ENCODE measurements around the gene NSMCE1. TPM values are rescaled to one million over a fixed set of nuclear protein-coding genes. Genes with fewer than 3 reads are reported as not detected.
"Not testable (repeated sequence)": the region's sequence is repeated elsewhere in the genome, so short reads cannot be mapped to it uniquely, and the experiment has no call there.

The NSMCE1 gene
- total and polyA plus RNA-seq, 7 donors: 32.5 to 65.2 (median 51.0) TPM

DNA sequence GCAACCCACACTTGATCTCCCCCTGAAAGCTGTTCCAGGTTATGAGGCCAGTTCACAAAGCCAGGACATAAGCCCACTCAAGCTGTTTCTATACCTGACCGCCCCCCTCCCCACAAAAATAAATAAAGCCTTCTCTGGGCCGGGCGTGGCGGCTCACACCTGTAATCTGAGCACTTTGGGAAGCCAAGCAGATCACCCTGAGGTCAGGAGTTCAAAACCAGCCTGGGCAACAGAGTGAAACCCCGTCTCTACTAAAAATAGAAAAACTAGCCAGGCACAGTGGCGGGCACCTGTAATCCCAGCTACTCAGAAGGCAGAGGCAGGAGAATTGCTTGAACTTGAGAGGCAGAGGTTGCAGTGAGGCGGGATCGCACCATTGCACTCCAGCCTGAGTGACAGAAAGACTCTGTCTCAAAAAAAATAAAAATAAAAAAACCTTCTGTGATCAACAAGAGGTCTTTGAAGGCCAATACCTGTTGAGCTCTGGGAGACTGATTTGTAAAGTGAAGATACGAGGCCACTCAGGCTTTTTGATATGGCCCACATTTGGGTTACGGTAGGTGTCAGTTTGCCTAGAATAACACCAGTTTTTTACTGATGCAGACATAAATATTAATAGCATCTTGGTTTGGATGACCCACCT, 63.0 kb downstream of the NSMCE1 start:
- DNase-seq: no peak
- no peak overlapping the region for H3K27ac ChIP-seq
- no peaks in the 10 kb centered on the region for H3K9me3 ChIP-seq
- H3K27me3 ChIP-seq: no peaks in the 10 kb centered on the region
- peaks cover 0 to 9% (median 6%) of the 10 kb centered on the region in 4 donors for H3K36me3 ChIP-seq
- TF ChIP-seq EP300 (IDR thresholded peaks at IDR 0.05) (no peak), POLR2A (IDR thresholded peaks at IDR 0.05) (no peak), POLR2AphosphoS5 (IDR thresholded peaks at IDR 0.05) (no peak)
- TF ChIP-seq, protein P1, sequence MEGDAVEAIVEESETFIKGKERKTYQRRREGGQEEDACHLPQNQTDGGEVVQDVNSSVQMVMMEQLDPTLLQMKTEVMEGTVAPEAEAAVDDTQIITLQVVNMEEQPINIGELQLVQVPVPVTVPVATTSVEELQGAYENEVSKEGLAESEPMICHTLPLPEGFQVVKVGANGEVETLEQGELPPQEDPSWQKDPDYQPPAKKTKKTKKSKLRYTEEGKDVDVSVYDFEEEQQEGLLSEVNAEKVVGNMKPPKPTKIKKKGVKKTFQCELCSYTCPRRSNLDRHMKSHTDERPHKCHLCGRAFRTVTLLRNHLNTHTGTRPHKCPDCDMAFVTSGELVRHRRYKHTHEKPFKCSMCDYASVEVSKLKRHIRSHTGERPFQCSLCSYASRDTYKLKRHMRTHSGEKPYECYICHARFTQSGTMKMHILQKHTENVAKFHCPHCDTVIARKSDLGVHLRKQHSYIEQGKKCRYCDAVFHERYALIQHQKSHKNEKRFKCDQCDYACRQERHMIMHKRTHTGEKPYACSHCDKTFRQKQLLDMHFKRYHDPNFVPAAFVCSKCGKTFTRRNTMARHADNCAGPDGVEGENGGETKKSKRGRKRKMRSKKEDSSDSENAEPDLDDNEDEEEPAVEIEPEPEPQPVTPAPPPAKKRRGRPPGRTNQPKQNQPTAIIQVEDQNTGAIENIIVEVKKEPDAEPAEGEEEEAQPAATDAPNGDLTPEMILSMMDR (IDR thresholded peaks at IDR 0.05): no peak
- 80 to 81% methylated on average over 10 of the region's 10 CpGs for WGBS, 2 donors
- no peak overlapping the region for H3K4me3 ChIP-seq
- intact Hi-C loops (cut with DNase I): no loop called here
- H3K4me1 ChIP-seq: peaks cover 0 to 15% (median 12%) of the 10 kb centered on the region in 4 donors

DNA sequence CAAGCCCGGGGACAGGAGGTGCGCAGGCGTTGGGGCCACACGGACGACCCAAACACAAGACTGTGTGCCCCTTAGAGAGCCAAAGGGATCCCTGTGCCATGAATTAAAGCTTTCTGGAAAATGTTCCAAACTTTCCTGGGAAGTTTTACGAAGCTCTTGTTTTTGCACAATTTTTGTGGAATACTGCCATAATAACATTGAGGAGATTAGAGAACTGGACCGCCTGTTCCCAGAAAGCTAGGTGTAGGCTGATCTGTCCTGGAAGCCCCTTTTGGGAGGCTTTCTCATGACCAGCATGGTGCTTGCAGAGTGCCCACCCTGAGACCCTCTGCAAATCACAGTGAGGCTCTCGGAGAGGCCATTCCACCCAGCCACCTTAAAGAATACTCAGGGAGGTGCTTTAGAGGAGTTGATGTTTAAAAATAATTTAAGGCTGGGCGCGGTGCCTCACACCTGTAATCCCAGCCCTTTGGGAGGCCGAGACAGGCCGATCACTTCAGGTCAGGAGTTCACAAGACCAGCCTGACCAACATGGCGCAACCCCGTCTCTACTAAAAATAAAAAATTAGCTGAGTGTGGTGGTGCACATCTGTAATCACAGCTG, 64.2 kb downstream of the NSMCE1 start:
- Histone ChIP-seq H3K36me3 (no peaks in the 10 kb centered on the region), H3K27me3 (no peaks in the 10 kb centered on the region), H3K4me3 (peak overlapping the region; percentile 57 to 67 (median 60)), H3K27ac (peak overlapping the region; percentile 91 to 96 (median 92)), H3K4me1 (peaks cover 0 to 15% (median 12%) of the 10 kb centered on the region in 4 donors), H3K9me3 (no peaks in the 10 kb centered on the region)
- 37 to 55% methylated on average over 14 of the region's 14 CpGs for WGBS, 2 donors
- no peak for DNase-seq
- intact Hi-C loops (cut with DNase I): loop anchor here (5.0 kb wide), 1 partner anchor 63 kb away; the partner anchor contains the start of gene NSMCE1
- TF ChIP-seq EP300 (IDR thresholded peaks at IDR 0.05) (no peak), POLR2A (IDR thresholded peaks at IDR 0.05) (no peak), POLR2AphosphoS5 (IDR thresholded peaks at IDR 0.05) (no peak)
- TF ChIP-seq, protein P1 (IDR thresholded peaks at IDR 0.05): no peak

DNA sequence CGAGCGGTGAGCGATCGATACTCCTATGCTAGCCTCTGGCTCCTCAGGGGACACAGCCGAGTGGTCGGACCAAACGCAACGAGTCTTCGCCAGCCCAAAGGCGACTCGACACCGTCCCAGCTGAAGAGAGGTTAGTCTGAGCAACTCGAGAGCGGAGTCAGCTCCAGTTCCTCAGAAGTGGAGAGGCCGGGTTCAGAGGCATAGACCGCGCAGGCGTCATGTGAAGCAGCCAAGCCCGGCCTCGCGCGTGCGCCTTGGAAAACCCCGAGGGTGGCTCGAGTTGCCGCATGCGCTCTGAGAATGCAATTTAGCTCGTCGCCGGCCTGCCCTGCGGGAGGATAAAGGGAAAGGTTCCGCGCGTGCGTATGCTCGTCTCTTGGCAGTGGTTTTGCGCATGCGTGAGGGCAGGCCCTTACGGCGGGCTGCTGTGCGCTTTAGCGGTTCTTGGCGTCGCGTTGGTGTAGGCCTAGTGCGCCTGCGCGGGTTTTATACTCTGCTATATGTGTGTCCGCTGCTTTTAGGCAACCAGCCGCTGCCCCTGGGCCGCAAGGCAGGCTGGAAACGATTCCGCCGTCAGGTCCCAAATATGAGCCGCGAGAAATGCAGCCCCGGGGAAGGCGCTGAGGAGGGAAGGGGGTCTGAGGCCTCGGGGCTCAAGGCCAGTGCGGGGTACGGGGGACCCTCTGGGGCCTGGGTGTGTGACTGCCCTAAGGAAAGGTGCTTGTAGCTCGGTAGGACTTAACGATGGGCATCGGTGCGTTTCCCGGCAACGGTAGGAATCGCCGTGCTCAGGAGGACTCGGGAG, 64.9 kb downstream of the NSMCE1 start, which contains the start of gene KDM8:
Gene KDM8, plus strand, starts transcription at position 20 of the 805 bp plus-strand sequence. CDS start 6,598 bp downstream, outside the sequence.
- H3K4me3 ChIP-seq: peak within 1 kb of the TSS; percentile 57 to 67 (median 60)
- DNase-seq: peak; percentile 100
- no peaks in the 10 kb centered on the region for H3K36me3 ChIP-seq
- no peaks in the 10 kb centered on the region for H3K9me3 ChIP-seq
- H3K27me3 ChIP-seq: no peaks in the 10 kb centered on the region
- peak within 1 kb of the TSS; percentile 91 to 96 (median 92) for H3K27ac ChIP-seq
- WGBS, 2 donors: 0 to 1% methylated on average over 70 of the region's 70 CpGs
- TF ChIP-seq POLR2AphosphoS5 (IDR thresholded peaks at IDR 0.05) (peak; percentile 77 to 90 (median 88)), POLR2A (IDR thresholded peaks at IDR 0.05) (peak; percentile 52 to 54), EP300 (IDR thresholded peaks at IDR 0.05) (peak in 1 of 4 donors; percentile 55)
- TF ChIP-seq, protein P1 (IDR thresholded peaks at IDR 0.05): no peak
- H3K4me1 ChIP-seq: peaks cover 0 to 15% (median 12%) of the 10 kb centered on the region in 4 donors
- intact Hi-C loops (cut with DNase I): loop anchor here (5.0 kb wide), 1 partner anchor 64 kb away; the partner anchor contains the start of gene NSMCE1

DNA sequence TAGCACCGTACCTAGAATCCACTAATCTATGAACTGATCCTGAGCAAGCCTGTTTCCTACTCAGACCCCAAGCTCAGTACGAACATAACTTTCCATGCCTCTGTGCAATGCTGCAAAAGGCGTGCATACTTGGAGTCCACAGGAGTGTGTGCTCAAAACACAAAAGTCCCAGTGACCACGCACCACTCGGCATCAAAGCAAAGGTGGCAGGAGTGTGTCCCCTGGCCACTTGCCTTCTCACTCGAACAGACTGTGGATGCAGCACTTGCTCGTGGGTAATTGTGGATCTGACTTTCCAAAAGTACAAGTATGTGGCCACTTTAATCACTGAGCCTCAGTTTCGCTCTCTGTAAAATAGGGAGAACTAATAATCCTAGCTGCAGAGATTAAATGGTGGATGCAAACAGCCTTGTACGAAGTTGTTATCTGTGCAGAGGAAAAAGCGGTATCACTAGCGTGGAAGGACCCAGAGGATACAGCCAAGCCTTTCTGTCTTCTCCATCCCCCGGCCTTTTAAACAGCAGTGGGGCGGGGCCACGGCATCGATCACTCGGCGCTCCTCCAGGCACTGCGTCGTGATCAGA, 65.6 kb downstream of the NSMCE1 start:
- intact Hi-C loops (cut with DNase I): loop anchor here (5.0 kb wide), 1 partner anchor 64 kb away; the partner anchor contains the start of gene NSMCE1
- Histone ChIP-seq H3K36me3 (no peaks in the 10 kb centered on the region), H3K9me3 (no peaks in the 10 kb centered on the region), H3K4me3 (peak overlapping the region; percentile 53 to 67 (median 59)), H3K4me1 (peaks cover 0 to 15% (median 12%) of the 10 kb centered on the region in 4 donors), H3K27me3 (no peaks in the 10 kb centered on the region), H3K27ac (peak overlapping the region; percentile 91 to 96 (median 92))
- peak; percentile 96 for DNase-seq
- 24 to 26% methylated on average over 19 of the region's 19 CpGs for WGBS, 2 donors
- TF ChIP-seq EP300 (IDR thresholded peaks at IDR 0.05): no peak
- TF ChIP-seq POLR2A (IDR thresholded peaks at IDR 0.05): no peak
- no peak for TF ChIP-seq POLR2AphosphoS5 (IDR thresholded peaks at IDR 0.05)
- TF ChIP-seq, protein P1 (IDR thresholded peaks at IDR 0.05): no peak

DNA sequence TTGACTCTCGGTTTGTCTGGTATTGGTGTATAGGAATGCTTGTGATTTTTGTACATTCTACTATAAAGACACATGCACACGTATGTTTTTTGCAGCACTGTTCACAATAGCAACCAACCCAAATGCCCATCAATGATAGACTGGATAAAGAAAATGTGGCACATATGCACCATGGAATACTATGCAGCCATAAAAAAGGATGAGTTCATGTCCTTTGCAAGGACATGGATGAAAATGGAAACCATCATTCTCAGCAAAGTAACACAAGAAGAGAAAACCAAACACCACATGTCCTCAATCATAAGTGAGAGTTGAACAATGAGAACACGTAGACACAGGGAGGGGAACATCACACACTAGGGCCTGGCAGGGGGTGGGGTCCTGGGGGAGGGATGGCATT, 67.7 kb downstream of the NSMCE1 start:
- peaks cover 0 to 15% (median 12%) of the 10 kb centered on the region in 4 donors for H3K4me1 ChIP-seq
- DNase-seq, H3K36me3 ChIP-seq, H3K27me3 ChIP-seq, H3K27ac ChIP-seq, H3K9me3 ChIP-seq, H3K4me3 ChIP-seq: not testable (repeated sequence)
- intact Hi-C loops (cut with DNase I): loop anchor here (5.0 kb wide), 1 partner anchor 66 kb away; the partner anchor contains the start of gene NSMCE1
- 93% methylated on average over 3 of the region's 3 CpGs for WGBS, 2 donors
